Naive B cell (primary cell): ENCODE measurements around the gene DUOX2. TPM values are rescaled to one million over a fixed set of nuclear protein-coding genes. Genes with fewer than 3 reads are reported as not detected.
"Not testable (repeated sequence)": the region's sequence is repeated elsewhere in the genome, so short reads cannot be mapped to it uniquely, and the experiment has no call there.

Source experiments
- ATAC-seq, 2 donors: fragments of 150-1000 bp; cut with Tn5 transposase; 2 replicates each; pipeline ENCODE4 v1.10.0; 2021; ENCODE audit warnings: low read depth in 2 of 2, mild to moderate bottlenecking in 2 of 2, moderate library complexity in 2 of 2
- DNase-seq: peaks from one replicate; pipeline ENCODE4 v3.0.0; 2022
- H3K27ac Mint-ChIP-seq, 6 donors: one replicate each; pipeline ENCODE4 v1.8.0; 2020 to 2022; ENCODE audit warnings: mild to moderate bottlenecking in 6 of 6, mixed read lengths in 6 of 6, moderate library complexity in 5 of 6, inconsistent platforms in 2 of 6
- H3K27me3 Mint-ChIP-seq, 3 donors: one replicate each; pipeline ENCODE4 v1.8.0; 2021 to 2022; ENCODE audit warnings: mixed read lengths in 3 of 3, mild to moderate bottlenecking in 1 of 3
- H3K36me3 Mint-ChIP-seq, 2 donors: one replicate each; pipeline ENCODE4 v1.8.0; 2020 to 2022; ENCODE audit warnings: mixed read lengths in 2 of 2, inconsistent platforms in 1 of 2, mild to moderate bottlenecking in 1 of 2
- H3K4me1 Mint-ChIP-seq, 3 donors: one replicate each; pipeline ENCODE4 v1.8.0; 2020 to 2022; ENCODE audit warnings: mixed read lengths in 3 of 3, inconsistent platforms in 1 of 3, mild to moderate bottlenecking in 1 of 3, moderate library complexity in 1 of 3
- H3K4me3 Mint-ChIP-seq, 8 donors: one replicate each; pipeline ENCODE4 v1.8.0; 2020 to 2022; ENCODE audit warnings: mild to moderate bottlenecking in 8 of 8, mixed read lengths in 8 of 8, moderate library complexity in 8 of 8, inconsistent platforms in 2 of 8
- H3K9me3 Mint-ChIP-seq, 7 donors: one replicate each; pipeline ENCODE4 v1.8.0; 2020 to 2022; ENCODE audit warnings: mixed read lengths in 7 of 7, mild to moderate bottlenecking in 5 of 7, inconsistent platforms in 2 of 7, moderate library complexity in 1 of 7
- polyA plus RNA-seq, 6 donors: library from polyadenylated mRNA; unstranded; fragments of 300-500 nt; fragmentation: Illumina TruSeq; gene quantifications; one replicate each; pipeline ENCODE4 v1.2.3, GENCODE V29; 2021; ENCODE audit warnings: low read depth in 6 of 6

DUOX2 gene
- polyA plus RNA-seq, 6 donors from 2014 or later: 0.08 TPM; not detected in 5

- Mint-ChIP-seq H3K27me3 (peaks cover 45 to 70% (median 63%) of the 10 kb centered on the region in 3 donors), H3K36me3 (peaks cover 0 to 13% of the 10 kb centered on the region in 2 donors), H3K4me1 (peaks cover 16 to 17% (median 17%) of the 10 kb centered on the region in 3 donors), H3K27ac (peak overlapping the region in 2 of 6 donors; percentile 50 to 54), H3K4me3 (peak overlapping the region in 7 of 8 donors; percentile 25 to 90 (median 68))
- peak in 1 of 2 donors; percentile 29 for ATAC-seq
- not testable (repeated sequence) for DNase-seq, H3K9me3 Mint-ChIP-seq
These were observed 21.9 kb upstream of the DUOX2 start for GRCh38 chr15:45135705-45136377.

- Mint-ChIP-seq H3K27me3 (peaks cover 51 to 79% (median 71%) of the 10 kb centered on the region in 3 donors), H3K27ac (peak overlapping the region in 1 of 6 donors; percentile 72), H3K4me3 (peak overlapping the region; percentile 46 to 90 (median 76)), H3K9me3 (peaks cover 0 to 2% (median 0%) of the 10 kb centered on the region in 7 donors), H3K36me3 (peaks cover 0 to 13% of the 10 kb centered on the region in 2 donors), H3K4me1 (peaks cover 17 to 23% (median 20%) of the 10 kb centered on the region in 3 donors)
- no peak for DNase-seq
- peak; percentile 66 to 69 for ATAC-seq
These were observed 21.0 kb upstream of the DUOX2 start for GRCh38 chr15:45134682-45135604.

DNA sequence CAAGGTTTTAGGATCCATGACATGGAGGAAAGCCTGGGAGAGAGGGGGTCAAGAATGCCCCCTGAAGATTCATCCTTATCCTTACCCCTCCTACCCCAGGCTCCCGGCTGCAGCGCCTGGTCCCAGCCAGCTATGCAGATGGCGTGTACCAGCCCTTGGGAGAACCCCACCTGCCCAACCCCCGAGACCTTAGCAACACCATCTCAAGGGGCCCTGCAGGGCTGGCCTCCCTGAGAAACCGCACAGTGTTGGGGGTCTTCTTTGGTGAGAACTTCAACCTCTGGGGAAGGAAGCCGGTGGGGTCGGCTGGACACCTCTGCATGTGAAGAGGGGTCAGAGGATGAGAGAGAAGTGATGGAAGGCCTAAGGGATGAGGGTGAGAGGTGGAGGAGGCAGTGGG is 20.1 kb upstream of the DUOX2 start:
- H3K27me3 Mint-ChIP-seq: peaks cover 51 to 82% (median 73%) of the 10 kb centered on the region in 3 donors

DNA sequence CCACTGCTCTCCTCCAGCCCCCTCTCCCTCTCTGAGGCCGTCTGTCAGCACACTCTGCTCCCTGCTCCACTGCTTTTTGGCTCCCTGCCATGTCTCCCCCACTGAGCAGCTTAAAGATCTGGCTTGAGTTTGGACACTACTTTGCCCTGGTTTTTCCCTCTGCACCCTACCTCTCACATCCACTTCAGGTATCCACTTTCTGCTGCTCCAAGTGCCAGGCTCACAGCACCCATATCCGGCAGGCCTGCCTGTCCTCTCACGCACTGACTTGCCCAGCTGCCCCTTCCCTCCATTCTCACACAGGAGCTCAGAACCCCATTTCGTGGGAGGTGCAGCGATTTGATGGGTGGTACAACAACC is 19.6 kb upstream of the DUOX2 start:
- DNase-seq (no peak), ATAC-seq (no peak)
- Mint-ChIP-seq H3K27me3 (peaks cover 52 to 83% (median 77%) of the 10 kb centered on the region in 3 donors), H3K4me1 (peaks cover 17 to 29% (median 20%) of the 10 kb centered on the region in 3 donors), H3K27ac (no peak overlapping the region), H3K9me3 (peaks cover 0 to 2% (median 0%) of the 10 kb centered on the region in 7 donors), H3K36me3 (peaks cover 0 to 13% of the 10 kb centered on the region in 2 donors), H3K4me3 (peak overlapping the region in 1 of 8 donors; percentile 47)

More for the DNA sequence above, 20.1 kb upstream of the DUOX2 start:
- peaks cover 0 to 13% of the 10 kb centered on the region in 2 donors for H3K36me3 Mint-ChIP-seq
- H3K4me3 Mint-ChIP-seq: peak overlapping the region in 3 of 8 donors; percentile 64 to 80 (median 77)
- peaks cover 17 to 25% (median 20%) of the 10 kb centered on the region in 3 donors for H3K4me1 Mint-ChIP-seq
- H3K9me3 Mint-ChIP-seq: peaks cover 0 to 2% (median 0%) of the 10 kb centered on the region in 7 donors
- peak overlapping the region in 1 of 6 donors; percentile 73 for H3K27ac Mint-ChIP-seq
- DNase-seq (no peak), ATAC-seq (no peak)

GRCh38 chr15:45132844-45133560 is 19.0 kb upstream of the DUOX2 start:
- Mint-ChIP-seq H3K27ac (peak overlapping the region in 1 of 6 donors; percentile 86), H3K4me3 (peak overlapping the region in 1 of 8 donors; percentile 35), H3K9me3 (peaks cover 0 to 2% (median 0%) of the 10 kb centered on the region in 7 donors), H3K27me3 (peaks cover 53 to 83% (median 77%) of the 10 kb centered on the region in 3 donors), H3K36me3 (peaks cover 0 to 13% of the 10 kb centered on the region in 2 donors), H3K4me1 (peaks cover 17 to 31% (median 20%) of the 10 kb centered on the region in 3 donors)
- ATAC-seq (no peak), DNase-seq (no peak)

GRCh38 chr15:45131510-45131909 is 17.5 kb upstream of the DUOX2 start:
- peaks cover 60 to 81% (median 76%) of the 10 kb centered on the region in 3 donors for H3K27me3 Mint-ChIP-seq
- H3K4me1 Mint-ChIP-seq: peaks cover 14 to 29% (median 18%) of the 10 kb centered on the region in 3 donors
- peaks cover 0 to 1% (median 0%) of the 10 kb centered on the region in 7 donors for H3K9me3 Mint-ChIP-seq
- no peak overlapping the region for H3K27ac Mint-ChIP-seq
- DNase-seq: no peak
- ATAC-seq: no peak
- peaks cover 0 to 13% of the 10 kb centered on the region in 2 donors for H3K36me3 Mint-ChIP-seq
- peak overlapping the region in 1 of 8 donors; percentile 41 for H3K4me3 Mint-ChIP-seq

DNA sequence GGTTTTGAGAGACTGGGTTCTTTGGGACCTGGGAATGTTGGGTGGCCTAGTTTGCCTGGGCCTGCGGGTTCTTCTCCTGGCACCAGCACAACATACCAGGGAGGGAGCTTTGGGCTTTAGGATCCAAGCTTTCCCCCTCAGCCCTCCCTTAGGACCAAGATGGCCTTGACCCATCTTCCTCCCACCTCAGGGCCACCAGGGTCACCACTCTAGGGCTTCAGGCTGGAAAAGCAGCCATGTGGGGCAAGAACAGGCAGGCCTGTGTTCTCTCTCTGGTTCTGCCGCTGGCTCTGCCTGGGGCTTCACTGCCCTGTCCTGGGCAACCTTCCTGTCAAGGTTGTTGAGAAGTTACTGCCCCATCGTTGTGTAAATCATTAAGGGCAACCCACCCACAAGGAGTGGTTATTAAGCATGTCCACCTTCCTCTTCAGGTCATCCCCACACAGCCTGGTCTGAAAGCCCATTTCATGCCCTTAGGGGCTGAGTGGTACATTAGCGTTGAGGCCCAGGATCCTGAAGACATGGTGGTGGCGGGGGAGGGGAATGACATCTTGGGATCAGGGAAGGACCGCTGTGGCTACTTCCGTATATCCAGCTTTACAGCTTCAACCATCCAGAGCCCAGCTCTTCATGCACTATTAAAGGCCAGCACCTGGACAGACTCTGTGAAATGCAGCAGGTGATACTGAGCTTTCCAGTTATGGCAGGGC is 16.5 kb upstream of the DUOX2 start:
- peaks cover 0 to 13% of the 10 kb centered on the region in 2 donors for H3K36me3 Mint-ChIP-seq
- ATAC-seq (no peak), DNase-seq (no peak)
- H3K4me1 Mint-ChIP-seq: peaks cover 9 to 24% (median 13%) of the 10 kb centered on the region in 3 donors
- H3K9me3 Mint-ChIP-seq: peaks cover 0 to 1% (median 0%) of the 10 kb centered on the region in 7 donors
- peak overlapping the region in 2 of 6 donors; percentile 12 to 43 for H3K27ac Mint-ChIP-seq
- H3K4me3 Mint-ChIP-seq: peak overlapping the region in 7 of 8 donors; percentile 14 to 78 (median 66)
- H3K27me3 Mint-ChIP-seq: peaks cover 64 to 85% (median 81%) of the 10 kb centered on the region in 3 donors

DNA sequence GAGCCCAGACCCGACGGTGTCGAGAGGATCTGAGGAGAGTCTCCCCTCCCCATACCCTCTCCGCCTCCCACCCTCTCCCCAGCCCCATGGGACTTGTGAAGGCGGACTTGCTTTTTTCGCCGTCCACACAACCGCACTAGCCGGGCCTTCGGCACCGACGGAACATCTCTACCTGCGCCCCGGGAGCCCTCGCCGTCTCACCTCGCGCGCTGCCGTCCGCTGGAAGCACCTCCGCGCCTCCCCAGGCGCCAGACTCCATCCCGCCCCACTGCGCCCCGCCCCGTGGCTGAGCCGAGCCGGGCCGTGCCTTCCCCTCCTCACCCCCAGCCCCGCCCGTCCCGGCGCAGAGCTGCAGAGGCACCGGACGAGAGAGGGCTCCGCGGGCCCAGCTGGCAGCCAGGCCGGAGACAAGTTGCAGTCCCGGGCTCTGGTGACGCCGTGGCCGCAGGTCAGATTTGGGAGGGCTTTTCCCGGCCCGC is 15.7 kb upstream of the DUOX2 start, which contains the start of the genes DUOX1 and DUOXA1:
Gene DUOX1 (plus strand): TSS at position 344 of the 479 bp plus-strand sequence. CDS start 1,973 bp downstream, outside the sequence.
Gene DUOXA1 (minus strand): TSS at position 229 of the 479 bp plus-strand sequence. CDS start 6,865 bp downstream, outside the sequence.
- Mint-ChIP-seq H3K4me3 (peak within 1 kb of the TSS; percentile 42 to 81 (median 68)), H3K27me3 (peaks cover 68 to 89% (median 84%) of the 10 kb centered on the region in 3 donors), H3K9me3 (peaks cover 0 to 1% (median 0%) of the 10 kb centered on the region in 7 donors), H3K4me1 (peaks cover 8 to 21% (median 10%) of the 10 kb centered on the region in 3 donors), H3K36me3 (peaks cover 0 to 10% of the 10 kb centered on the region in 2 donors), H3K27ac (peak within 1 kb of the TSS in 2 of 6 donors; percentile 12 to 43)
- DNase-seq (no peak), ATAC-seq (peak; percentile 72 to 77)

DNA sequence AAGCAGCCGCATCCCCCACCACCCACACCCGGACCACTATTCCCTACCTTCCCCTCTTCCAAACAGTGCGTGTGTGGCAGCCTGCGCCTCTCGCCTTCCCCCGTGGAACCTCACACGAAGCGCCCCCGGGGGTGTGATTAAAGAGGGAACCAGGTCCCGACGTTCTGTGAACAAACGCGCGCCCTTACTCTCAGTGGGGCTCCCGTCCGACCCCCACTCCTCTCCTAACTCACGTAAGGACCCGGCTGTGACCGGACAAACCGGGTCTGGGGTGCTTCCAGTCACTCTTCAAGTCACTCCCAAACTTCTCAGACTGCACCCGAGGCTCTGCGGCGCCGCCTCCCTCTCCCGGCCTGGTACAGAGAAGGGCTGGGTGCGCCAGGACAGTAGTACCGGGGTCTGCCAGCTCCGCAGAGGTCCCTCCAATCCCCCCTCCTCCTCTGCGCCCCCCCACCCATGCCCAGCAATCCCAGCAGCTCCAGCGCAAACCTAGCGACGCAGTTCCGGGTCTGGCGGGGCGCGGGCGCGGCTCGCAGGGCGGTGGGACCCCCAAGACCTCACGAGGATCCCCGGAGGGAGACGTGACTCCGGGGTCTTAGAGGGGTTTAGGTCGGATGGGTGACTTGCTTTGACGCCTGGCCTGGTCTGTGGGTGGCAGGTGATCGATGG is 15.1 kb upstream of the DUOX2 start:
- Mint-ChIP-seq H3K27ac (no peak overlapping the region), H3K4me3 (peak overlapping the region in 7 of 8 donors; percentile 43 to 81 (median 59)), H3K27me3 (peaks cover 65 to 85% (median 79%) of the 10 kb centered on the region in 3 donors), H3K4me1 (peaks cover 2 to 17% (median 4%) of the 10 kb centered on the region in 3 donors), H3K36me3 (peaks cover 0 to 5% of the 10 kb centered on the region in 2 donors), H3K9me3 (peaks cover 0 to 1% (median 0%) of the 10 kb centered on the region in 7 donors)
- no peak for ATAC-seq
- DNase-seq: no peak

GRCh38 chr15:45126535-45127158 is 12.7 kb upstream of the DUOX2 start:
- Mint-ChIP-seq H3K4me1 (peaks cover 0 to 15% (median 4%) of the 10 kb centered on the region in 3 donors), H3K36me3 (no peaks in the 10 kb centered on the region), H3K27ac (no peak overlapping the region), H3K27me3 (peaks cover 53 to 73% (median 72%) of the 10 kb centered on the region in 3 donors), H3K9me3 (peaks cover 0 to 1% (median 0%) of the 10 kb centered on the region in 7 donors), H3K4me3 (no peak overlapping the region)
- DNase-seq (no peak), ATAC-seq (peak; percentile 73 to 81)

DNA sequence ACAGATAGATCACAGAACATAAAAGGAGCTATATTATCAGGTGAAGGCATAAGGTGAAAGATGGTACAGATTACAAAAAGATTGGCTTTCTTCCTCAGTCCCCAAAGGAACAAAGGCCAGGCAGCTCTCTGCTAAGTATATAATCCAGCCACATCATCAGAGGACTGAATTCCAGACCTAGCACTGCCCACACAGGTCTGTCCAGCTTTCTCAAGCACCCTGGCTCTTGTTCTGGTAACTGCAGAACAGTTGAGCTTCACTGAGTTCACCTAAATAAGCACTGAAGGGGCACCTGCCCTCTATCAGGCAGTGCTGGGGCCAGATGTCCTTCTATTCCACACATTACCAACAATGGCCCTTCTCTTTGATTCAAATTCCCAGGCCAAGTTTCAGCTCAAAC is 9.4 kb upstream of the DUOX2 start:
- H3K9me3 Mint-ChIP-seq: no peaks in the 10 kb centered on the region
- H3K4me3 Mint-ChIP-seq: no peak overlapping the region
- H3K36me3 Mint-ChIP-seq: no peaks in the 10 kb centered on the region
- peaks cover 0 to 3% (median under 1%) of the 10 kb centered on the region in 3 donors for H3K4me1 Mint-ChIP-seq
- peaks cover 59 to 74% (median 72%) of the 10 kb centered on the region in 3 donors for H3K27me3 Mint-ChIP-seq
- DNase-seq (no peak), ATAC-seq (no peak)
- no peak overlapping the region for H3K27ac Mint-ChIP-seq
